ENCODE results near the gene MT1H. TPM values are rescaled to one million over a fixed set of nuclear protein-coding genes. Genes with fewer than 3 reads are reported as not detected.
"Not testable (repeated sequence)": the region's sequence is repeated elsewhere in the genome, so short reads cannot be mapped to it uniquely, and the experiment has no call there.

Gene MT1H
- total RNA-seq: 1.7 and 4.8 TPM in 2 replicates

GRCh38 chr16:56669005-56669839, at the start of gene MT1H:
TSS of gene MT1H (plus strand) at chr16:56669814. CDS start at chr16:56669885, 71 bp downstream.
- intact Hi-C loops (cut with micrococcal nuclease): no loop called here

DNA sequence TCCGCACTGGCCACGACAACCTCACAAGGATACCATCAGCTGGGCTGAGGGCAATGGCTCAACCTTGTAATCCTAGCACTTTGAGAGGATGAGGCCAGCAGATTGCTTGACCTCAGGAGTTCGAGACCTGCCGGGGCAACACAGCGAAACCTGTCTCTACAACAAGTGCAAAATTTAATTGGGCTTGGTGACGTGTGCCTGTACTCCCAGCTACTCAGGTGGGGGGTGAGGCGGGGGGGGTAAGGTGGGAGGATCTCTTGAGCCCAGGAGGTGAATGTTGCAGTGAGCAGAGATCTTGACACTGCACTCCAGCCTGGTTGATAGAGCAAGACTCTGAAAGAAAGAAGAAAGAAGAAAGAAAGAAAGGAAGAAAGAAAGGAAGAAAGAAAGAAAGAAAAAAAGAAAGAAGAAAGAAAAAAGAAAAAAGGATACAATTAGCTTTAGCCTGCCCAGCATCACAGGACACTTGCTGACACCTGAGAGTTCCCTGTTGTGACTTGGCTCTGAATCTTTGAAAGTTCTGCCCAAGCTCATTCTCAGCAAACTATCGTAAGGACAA, 49.2 kb upstream of the MT1H start:
- intact Hi-C loops (cut with micrococcal nuclease): no loop called here

- intact Hi-C loops (cut with micrococcal nuclease): not testable (repeated sequence)
These were observed 47.8 kb upstream of the MT1H start for GRCh38 chr16:56621665-56622445.

DNA sequence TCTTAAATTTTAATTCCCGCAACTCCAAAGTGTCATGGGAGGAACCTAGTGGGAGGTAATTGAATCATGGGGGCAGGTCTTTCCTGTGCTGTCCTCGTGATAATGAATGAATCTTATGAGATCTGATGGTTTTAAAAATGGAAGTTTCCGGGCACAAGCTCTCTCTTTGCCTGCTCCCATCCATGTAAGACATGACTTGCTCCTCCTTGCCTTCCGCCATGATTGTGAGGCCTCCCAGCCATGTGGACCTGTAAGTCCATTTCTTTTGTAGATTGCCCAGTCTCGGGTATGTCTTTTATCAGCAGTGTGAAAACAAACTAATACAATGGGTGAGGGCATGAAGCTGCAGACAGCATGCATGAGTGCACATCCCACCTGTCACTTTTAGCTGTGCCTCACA, 46.4 kb upstream of the MT1H start:
- intact Hi-C loops (cut with micrococcal nuclease): not testable (repeated sequence)

DNA sequence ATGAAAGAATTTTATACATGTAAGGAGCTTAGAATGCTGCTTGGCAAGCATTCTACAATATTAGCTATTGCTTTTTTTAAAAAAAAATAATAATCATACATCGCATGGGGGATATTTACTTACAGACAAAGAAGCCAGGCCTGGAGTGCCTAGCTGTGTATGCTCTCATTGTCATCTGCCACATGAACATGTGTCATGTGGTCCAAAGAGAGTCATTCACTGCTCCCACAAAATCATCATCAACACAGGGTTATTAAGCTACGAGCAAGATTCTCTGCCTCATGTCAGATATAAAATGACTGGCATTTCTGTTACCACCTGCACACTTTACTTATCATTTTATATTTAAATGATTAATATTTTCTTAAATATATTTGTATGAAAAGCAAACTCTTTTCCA, 46.0 kb upstream of the MT1H start:
- intact Hi-C loops (cut with micrococcal nuclease): loop anchor here (2.0 kb wide), 1 partner anchor 19 kb away; no protein-coding TSS in a partner anchor

DNA sequence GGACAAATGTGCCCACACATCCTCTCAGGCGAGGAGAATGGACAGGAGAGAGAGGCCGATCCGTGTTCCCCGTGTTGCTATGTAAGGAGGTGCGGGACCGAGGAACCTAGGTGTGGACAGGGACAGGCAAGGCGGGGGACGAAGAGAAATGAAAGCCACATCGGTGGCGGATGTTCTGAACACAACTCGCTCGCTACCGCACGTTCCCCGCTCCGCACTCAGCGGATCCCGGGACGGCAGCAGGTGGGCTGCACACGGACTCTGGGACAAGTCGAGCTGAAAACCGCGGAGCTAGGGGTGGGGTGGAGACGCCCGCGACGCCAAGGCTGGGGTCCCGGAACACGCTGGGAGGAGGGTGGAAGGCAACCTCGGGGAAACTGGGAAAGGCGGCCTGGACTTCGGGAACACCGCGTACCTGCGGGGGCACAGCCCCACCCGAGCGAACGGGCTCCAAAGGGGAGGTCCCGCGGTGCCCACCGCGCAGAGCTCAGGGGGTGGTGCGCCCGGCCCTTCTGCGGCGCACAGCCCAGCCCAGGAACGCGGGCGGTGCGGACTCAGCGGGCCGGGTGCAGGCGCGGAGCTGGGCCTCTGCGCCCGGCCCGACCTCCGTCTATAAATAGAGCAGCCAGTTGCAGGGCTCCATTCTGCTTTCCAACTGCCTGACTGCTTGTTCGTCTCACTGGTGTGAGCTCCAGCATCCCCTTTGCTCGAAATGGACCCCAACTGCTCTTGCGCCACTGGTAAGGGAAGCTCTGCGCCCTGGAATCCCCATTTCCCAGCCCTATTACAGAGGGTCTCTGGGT, 44.3 kb upstream of the MT1H start, which contains the start of gene MT1E:
Gene MT1E, plus strand, starts transcription at position 642 of the 803 bp plus-strand sequence. Its CDS starts 71 bp downstream, at position 713.
- intact Hi-C loops (cut with micrococcal nuclease): loop anchor here (1.0 to 2.0 kb wide), 3 partner anchors 17 to 57 kb away; partner anchors contain the start of genes MT1X and MT2A

DNA sequence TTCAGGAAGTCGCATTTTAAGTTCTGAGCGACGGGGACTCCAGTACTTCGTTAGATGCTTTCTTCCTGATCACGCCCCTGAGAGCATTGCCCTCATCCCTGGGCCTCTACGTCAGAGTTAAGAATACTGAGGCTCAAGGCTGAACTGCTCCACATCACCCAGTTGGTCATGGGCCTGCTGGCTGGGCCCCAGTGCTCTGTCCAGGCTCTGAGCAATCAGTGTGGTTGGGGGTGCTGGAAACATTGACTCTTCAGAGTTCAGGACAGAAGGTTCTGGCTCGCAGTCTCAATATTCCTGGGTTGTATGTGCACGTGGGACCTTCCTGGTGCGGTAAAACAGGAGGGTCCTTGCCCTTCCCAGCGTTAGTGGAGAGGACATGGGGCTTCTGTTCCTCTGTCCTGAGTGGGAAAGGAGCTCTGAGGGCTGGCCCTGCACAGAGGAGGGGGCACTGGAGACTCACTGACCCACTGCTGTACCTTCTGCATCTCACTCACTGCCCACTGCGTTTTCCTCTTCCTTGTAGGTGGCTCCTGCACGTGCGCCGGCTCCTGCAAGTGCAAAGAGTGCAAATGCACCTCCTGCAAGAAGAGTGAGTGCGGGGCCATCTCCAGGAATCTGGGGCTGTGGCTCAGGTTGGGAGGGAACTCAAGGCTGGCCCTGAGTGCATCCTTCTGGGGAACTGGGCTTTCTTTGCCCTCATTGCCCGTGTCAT, 43.5 kb upstream of the MT1H start:
- intact Hi-C loops (cut with micrococcal nuclease): loop anchor here (1.0 to 2.0 kb wide), 3 partner anchors 17 to 56 kb away; partner anchors contain the start of genes MT1X and MT2A

GRCh38 chr16:56626685-56627084, 42.9 kb upstream of the MT1H start:
- intact Hi-C loops (cut with micrococcal nuclease): no loop called here

GRCh38 chr16:56628486-56629350, 40.9 kb upstream of the MT1H start:
- intact Hi-C loops (cut with micrococcal nuclease): no loop called here

GRCh38 chr16:56629531-56629930, 40.1 kb upstream of the MT1H start:
- intact Hi-C loops (cut with micrococcal nuclease): no loop called here

DNA sequence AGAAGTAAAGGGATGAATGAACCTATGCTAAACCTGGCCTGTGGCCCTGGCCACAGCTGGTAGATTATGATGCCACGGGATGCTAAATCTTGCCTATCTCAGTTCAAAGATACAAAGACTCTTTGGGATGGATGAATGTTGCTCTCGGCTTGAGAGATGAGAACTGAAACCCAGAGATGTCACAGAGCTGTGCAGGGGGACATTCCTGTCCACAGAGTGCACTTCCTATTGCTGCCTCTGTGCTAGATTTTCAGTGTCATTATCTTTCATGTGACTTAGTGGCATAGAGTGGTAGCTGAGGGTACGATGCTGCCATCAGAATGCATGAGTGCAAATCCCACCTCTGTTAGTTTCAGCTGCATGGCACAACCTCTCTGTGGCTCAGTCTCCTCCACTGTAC, 39.5 kb upstream of the MT1H start:
- intact Hi-C loops (cut with micrococcal nuclease): no loop called here

- intact Hi-C loops (cut with micrococcal nuclease): no loop called here
These were observed 38.4 kb upstream of the MT1H start for GRCh38 chr16:56631197-56631596.

DNA sequence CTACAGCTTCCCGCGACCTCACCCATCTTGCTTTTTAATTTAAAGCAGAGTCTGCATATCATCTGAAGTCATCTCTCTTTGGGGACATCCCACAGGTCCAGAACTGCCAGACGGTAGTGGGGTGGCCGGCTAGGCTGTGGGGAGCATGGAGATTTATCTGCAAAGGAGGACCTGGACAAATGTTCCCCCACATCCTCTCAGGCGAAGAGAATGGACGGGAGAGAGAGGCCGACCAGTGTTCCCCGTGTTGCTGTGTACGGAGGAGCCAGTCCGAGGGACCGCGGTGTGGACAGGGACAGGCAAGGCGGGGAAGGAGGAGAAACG, 37.8 kb upstream of the MT1H start:
- intact Hi-C loops (cut with micrococcal nuclease): no loop called here

GRCh38 chr16:56632156-56632847, 37.3 kb upstream of the MT1H start, which contains the start of gene MT1M:
TSS of gene MT1M (plus strand) at chr16:56632659. CDS start at chr16:56632732, 73 bp downstream.
- intact Hi-C loops (cut with micrococcal nuclease): no loop called here

- intact Hi-C loops (cut with micrococcal nuclease): no loop called here
These were observed 36.7 kb upstream of the MT1H start for GRCh38 chr16:56632848-56633365.

- intact Hi-C loops (cut with micrococcal nuclease): no loop called here
These were observed 36.1 kb upstream of the MT1H start for GRCh38 chr16:56633535-56633934.

GRCh38 chr16:56634715-56635440, 34.7 kb upstream of the MT1H start:
- intact Hi-C loops (cut with micrococcal nuclease): no loop called here

DNA sequence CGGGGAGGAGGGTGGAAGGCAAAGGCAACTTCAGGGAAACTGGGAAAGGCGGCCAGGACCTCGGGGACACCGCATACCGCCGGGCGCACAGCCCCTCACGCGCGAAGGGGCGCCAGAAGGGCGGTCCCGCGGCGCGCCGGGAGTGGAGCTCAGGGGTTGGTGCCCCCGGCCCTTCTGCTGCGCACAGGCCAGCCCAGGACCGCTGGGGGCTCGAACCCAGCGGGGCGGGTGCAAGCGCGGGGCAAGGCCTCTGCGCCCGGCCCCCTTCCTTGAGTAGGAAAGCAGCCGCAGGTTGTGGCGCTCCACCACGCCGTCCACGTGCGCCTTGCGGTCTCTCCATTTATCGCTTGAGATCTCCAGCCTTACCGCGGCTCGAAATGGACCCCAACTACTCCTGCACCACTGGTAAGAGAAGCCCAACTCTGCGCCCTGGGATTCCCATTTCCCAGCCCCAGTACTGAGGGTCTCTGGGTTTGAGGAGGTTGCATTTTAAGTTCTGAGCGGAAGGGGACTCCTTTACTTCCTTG, 34.1 kb upstream of the MT1H start:
- intact Hi-C loops (cut with micrococcal nuclease): no loop called here

All from T-helper 2 cell treated with Interferon-gamma antibody and Interleukin-4, amounts not matched to agents 100 ng/mL and 5 ng/mL, for 36 hours (primary cell).